Measurements from ENCODE around the gene SYNC.

Gene SYNC

DNA sequence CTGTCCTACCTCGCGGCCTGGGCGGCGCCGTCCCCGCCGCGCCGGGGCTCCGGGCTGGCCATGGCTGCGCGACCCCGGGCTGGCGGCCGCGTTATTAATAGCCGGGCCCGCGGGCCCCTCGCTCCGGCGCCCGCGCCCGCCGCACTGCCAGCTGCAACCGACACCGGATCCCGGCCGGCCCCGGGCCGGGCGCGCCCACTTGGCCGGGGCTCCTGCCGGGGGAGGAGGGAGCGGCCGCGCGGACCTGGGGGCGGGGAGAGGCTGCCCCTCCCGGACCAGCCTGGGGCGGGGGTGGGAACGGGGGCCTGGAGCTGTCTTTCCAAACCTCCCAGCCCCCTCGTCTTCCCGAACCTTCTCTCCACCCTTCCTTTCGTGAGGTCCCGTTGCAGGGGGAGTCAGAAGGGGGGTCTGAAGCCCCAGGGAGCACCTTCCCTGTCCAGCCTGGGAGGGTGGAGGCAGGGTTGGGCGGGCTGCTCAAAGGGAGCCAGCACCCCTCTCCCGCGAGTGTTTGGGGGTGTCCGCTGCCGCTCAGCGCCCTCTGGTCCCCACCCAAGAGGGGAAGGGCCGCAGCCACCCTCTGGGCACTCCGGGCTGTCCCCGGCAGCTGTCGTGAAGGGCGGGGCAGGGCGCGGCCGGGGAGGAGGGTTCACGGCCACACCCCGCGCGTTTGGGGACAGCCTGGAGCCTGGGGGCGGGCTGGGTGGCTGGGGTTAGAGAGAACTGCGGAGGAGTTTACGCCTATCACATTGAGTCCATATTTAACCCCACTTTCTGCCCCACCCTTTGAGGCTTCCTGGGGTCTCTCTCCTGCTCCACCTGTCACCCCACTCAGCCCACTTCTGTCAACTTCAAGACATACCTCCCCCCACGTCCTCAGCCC is at the start of gene SYNC:
Gene SYNC (minus strand): TSS at position 172 of the 880 bp plus-strand sequence. CDS start 110 bp downstream, at position 62.
- DNase-seq (ENCODE audit: low spot score) = no peak

DNA sequence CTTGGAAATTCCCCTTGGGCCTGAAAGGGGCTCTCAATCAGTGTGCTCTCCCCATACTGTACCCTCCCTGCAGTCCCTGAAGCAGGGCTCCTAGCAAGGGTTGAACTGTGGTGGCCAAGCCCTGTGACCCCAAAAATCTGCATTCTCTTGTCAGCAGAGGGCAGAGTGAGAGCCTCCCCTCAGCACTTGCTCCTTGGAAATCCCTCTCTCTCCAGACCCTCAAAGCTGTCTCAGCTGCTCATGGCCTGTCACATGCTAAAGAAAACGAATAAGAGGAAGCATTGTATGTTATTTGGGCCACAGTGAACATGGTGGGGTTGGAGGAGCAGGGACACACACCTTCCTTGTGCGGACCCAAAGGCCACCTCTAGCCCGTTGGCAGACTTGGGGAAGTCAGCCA is 47.2 kb upstream of the SYNC start:
- no peak for DNase-seq (ENCODE audit: low spot score)

DNA sequence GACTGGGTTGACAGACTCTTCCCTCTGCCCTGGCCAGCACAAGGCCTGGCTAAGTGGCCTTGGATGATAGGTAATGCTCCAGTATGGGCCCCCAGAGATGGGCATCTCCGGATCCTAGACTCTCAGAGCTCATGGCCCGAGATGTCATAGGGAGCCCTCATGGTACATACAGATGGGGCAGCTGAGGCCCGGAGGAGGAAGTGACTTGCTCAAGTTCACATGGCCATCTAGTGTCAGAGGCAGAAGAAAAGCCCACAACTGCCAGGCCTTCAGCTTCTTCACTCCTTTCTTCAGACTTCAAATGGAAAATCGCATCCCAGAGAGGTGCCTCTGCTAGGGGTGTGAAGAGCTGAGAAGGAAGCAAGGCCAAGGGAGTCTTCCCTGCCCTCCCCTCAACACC is 46.8 kb upstream of the SYNC start:
- DNase-seq (ENCODE audit: low spot score) = no peak

DNA sequence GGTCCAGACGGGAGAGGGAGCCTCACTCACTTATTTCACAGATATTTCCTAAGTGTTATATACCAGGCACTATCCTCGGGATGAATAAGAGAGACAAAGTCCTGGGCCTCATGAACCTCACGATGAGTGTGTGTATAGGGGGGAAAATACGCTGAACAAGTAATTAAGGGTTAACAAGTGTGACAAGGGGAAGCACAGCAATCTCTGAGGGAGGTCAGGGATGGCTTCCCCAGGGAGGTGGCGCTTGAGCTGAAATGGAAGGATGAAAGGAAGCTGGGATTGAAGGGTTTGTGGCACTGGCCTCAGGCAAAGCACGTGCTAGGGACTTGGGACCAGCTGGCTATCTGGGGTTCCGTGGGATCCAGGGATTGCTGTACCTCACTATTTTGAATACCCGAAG is 46.4 kb upstream of the SYNC start:
- DNase-seq (ENCODE audit: low spot score) = no peak

- DNase-seq (ENCODE audit: low spot score) = no peak
These were observed 45.8 kb upstream of the SYNC start for GRCh38 chr1:32748348-32748747.

DNA sequence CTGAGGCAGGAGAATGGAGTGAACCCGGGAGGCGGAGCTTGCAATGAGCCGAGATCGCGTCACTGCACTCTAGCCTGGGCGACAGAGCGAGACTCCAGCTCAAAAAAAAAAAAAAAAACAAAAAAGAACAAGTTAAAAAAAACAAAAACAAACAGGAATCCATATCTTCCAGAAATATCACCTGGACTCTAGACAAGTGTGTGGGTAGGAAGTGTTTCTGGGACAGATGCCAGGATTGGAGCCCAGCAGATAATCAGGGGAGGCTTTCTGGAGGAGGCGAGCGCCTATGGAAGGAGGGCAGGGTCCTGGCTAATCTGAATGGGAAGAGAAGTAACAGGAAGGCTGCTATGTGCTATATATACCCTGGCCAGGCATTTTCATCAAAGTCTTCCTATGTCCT is 43.6 kb upstream of the SYNC start:
- DNase-seq (ENCODE audit: low spot score) = no peak

DNA sequence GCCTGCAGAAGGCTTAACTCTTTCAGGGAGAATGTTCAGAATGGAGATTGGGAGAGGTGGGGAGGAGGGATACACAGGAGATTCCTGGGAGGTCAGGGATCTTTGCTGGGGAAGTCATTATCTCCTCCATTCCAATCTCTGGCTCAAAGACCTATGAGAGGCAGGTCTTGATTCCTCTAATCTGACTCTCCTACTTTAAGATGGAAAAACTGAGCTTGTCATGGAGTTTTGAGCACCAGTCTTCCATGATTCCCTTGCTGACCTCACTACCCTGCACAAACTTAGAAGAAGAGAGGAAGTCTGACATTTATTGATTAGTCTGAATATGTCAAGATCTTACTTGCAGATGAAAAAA is 41.5 kb upstream of the SYNC start:
- DNase-seq (ENCODE audit: low spot score) = no peak

DNA sequence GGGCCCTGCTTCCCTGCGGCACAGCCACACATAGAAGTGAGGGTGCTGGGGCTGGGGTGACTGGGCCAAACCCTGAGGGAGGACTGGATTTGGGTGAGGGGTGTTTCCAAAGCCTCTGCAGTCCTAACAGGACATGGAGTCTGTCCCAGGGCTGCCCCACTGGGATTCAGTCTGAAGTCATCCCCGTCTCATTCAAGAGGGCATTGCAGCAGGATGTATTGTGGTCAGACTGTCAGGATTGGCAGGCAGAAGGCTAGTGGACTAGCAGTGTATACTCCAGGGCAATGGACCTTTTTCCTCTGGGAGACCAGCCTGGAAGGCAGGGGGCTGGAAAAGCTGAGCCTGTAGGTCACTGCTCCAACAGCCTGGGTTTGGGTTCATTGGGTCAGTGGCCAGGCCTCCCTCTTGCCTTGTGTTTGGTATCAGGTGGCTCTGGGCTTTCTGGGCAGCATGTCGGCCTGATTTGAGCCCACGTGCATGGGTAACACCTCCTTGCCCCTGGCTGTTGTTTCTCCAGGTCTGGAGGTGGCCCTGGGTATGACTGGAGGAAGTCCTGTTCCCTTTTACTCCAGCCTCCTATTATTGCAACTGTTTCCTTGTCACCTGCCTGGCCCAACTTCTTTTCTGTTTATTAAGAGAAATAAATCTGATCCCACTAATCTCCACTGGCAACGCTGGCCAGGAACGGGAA is 41.0 kb upstream of the SYNC start:
- no peak for DNase-seq (ENCODE audit: low spot score)

DNA sequence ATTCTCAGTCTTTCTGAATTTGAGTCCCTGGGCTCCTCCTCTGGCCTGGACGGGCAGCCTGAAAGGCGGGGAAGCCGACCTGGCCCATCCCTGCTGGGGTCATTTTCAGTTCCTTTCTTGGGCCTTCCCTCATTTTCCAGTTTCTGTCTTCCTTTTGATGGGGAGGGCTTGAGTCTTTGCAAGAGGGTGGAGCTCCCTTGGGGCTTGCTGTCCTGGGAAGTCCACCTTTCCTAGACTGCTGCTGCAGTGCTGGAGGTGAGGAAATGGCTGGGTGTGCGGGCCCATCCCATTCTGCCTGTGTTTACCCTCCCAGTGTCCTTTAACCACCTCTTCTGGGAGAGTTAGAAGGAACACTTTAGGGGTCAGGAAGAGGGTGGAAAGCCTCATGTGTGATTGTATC is 40.4 kb upstream of the SYNC start:
- no peak for DNase-seq (ENCODE audit: low spot score)

DNA sequence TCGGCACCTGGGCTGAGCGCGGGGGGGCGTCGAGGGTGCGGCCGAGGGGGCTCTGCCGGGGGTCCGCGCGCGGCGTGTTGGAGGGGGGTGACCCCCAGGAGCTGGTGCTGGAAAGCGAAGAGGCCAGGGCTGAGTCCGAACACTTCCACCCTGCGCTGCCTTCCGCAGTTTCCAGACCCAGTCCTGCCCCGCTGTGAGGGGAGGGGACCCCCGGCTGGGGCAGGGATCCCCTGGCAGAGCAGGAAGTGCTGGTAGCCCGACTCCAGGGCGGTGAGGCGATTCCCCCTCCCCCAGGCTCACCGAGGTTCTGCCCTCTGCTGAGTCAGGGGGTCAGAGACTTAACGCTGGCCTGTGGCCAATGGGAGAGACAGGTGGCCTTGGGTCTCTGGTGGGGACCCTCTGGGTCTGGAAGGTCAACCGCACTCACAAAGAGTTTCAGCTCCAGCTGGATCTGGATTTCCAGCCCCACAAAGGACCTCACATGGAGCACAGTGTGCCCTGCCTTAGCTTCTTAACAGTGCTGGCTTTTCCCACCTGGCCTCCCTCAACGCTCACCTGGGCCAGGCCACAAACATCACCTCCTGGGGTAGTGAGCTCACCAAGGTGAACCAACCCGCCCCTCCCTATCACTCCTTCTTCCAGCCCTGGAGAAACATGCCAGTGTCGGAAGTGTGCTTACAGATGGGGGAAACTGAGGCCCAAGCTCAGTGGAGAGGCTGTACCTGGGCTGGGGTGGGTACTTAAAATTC is 39.8 kb upstream of the SYNC start:
- DNase-seq (ENCODE audit: low spot score) = no peak

DNA sequence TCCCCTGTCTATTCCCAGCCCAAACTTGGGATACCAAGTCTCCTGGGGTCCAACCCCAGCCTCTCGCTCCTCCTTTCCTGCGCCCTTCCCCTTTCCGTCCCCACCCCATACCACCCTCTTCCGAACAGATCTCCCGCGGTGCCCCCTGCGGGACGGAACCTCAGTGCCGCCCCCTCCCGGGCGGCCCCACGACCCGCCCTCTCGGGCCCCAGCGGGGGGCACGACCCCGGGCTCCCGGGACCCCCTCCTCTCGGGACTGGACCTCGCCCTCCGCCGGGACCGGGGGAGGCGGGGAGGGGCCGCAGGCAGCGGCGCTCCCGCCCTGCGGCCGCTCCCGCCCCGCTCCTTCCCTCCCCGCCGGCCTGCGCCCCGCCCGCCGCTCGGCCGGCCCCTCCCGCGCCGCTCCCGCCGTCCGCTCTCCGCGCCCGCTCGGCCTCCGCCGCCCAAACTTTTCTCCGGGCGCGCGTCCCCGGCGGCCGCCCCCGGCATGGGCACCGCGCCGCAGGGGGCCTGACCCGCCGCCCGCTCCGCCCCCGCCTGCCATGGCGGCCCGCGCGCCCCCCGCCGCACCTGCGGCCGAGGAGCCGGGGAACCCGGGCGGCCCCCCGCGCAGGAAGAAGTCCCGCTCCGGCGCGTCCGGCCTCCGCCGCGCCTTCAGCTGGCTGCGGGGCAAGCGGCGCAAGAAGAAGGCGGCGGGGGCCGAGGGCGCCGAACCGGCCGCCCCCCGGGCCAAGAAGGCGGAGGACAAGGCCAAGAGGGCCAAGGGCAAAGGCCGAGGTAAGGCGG is 39.0 kb upstream of the SYNC start:
- no peak for DNase-seq (ENCODE audit: low spot score)

DNA sequence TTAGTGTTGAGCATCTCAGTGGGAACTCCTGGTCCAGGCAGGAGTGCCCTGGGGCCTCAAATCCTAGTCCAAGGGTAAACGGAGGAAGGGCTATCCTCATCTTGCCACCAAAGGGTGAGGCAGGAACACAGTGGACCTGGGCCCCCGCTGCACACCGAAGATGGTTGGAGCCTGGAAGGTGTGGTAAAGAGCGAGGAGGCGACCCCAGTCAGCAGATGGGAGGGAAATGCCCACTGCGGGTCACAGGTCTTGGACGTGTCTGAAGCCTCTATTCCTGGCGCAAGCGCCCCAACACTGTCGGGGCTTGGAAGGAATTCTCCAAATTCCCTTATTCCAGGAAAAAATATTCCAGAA is 38.5 kb upstream of the SYNC start:
- DNase-seq (ENCODE audit: low spot score) = no peak

GRCh38 chr1:32736812-32737791 is 34.5 kb upstream of the SYNC start:
- no peak for DNase-seq (ENCODE audit: low spot score)

DNA sequence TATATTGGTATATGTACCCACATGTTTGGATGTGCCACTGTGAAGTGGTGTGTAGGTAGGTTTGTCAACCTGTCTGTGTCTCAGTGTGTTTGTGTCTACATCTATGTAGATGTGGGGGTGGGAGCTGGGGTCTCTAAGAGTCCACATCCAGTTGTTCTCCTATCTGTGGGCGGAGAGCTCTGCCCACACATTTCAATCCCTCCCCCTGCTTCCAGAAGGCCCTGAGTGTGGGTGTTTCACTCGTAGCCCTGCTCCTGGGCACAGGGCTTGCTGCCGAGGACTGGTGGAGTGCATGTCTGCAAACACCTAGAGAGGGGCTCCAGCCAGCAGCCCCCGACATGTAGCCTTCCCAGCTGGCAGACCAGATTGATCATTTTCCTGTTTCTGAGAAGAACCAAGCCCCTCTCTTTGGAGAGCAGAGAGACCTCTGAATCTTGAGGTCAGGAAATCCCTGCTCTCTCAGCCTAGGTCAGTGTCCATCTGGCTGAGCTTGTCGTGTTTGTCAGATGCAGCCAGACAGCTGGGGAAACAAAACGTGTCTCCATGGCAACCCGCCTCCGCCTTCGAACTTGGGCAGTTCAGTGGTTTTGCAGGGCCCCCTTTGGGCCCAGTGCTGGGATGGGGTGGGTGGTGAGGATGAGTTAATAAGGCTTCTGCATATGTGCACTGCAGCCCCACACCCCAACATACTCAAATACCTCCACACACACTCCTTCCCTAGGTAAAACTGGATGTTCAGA is 31.2 kb upstream of the SYNC start:
- no peak for DNase-seq (ENCODE audit: low spot score)

DNA sequence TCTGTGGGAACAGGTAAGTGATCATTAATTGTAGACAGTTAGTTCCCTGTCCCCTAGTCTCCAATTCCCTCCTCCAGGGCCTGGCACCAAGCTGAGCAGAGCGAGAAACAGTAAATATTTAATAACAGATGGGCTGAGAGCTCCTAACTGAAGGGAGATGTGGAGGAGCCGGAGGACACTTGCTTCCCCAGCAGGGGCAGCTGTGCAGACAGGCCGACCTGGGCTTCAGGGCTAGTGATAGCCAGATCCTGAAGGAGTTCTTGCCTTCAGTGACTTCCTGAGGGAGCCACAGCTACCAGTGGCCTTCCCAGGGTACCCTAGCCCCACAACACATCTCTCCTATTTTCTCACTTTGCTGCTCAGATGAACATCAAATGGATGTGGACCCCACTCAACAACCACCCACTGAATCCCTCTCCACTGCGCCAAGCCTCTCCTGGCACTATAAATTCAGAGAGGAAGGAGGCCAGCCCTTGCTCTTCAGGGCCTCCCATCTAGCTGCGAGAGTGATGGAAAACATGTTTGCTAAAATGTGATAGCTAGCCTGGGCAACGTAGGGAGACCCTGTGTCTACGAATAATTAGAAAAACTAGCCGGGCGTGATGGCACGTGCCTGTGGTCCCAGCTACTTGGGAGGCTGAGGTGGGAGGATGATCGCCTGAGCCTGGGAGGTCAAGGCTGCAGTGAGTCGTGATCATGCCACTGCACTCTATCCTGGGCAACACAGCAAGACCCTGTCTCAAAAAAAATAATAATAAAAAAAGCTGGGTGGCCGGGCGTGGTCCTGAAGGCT is 26.9 kb upstream of the SYNC start:
- DNase-seq (ENCODE audit: low spot score) = no peak

DNA sequence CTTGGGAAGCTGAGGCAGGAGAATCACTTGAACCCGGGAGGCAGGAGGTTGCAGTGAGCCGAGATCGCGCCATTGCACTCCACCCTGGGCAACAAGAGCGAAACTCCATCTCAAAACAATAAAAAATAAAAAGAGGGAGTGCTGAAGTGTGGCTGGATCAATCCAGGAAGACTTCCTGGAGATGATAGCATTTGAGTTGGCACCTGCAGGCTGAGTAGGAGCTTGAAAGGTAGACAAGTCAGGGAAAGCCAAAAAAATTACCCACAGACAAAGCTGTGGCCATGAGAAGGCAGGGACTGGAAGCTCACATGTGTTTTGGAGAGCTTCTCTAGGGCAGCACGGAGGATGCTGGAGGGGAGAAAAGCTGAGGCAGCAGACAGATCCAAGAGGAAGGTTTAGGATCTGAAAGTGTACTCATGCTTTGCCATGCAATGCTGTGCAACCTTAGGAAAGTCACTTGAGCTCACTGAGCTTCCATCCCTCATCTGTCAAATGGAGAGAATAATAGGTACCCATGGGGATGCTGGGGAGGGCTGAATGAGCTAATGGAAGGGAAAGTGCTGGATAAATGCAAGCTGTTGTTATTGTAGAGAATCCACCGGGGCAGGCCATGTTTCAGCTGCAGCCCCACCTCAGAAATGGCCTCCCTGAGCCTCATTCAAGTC is 26.0 kb upstream of the SYNC start:
- no peak for DNase-seq (ENCODE audit: low spot score)

DNA sequence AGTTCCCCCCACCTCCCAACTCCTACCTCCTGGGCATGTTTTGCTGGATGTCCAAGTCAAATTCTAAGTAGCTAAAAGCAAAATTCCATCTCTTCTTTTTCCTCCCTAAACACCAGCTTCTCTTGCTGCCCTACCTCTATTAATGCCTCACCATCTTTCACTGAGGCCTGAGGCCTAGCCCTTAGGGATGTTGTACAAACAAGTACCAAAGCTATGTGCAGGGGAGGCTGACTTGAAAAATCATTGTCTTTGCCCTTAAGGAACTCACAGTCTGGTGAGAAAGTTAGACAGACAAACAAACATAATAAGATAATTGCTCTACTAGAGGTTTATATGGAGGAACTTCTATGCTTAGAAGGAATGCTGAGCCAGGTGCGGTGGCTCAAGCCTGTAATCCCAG is 25.3 kb upstream of the SYNC start:
- no peak for DNase-seq (ENCODE audit: low spot score)

GRCh38 chr1:32725615-32725982 is 23.0 kb upstream of the SYNC start:
- no peak for DNase-seq (ENCODE audit: low spot score)
